NCI-H1417 (cell line): ENCODE results near the gene COMP.

Experiments
- DNase-seq, 3 experiments: peaks; one replicate each; lab custom pipeline; 2025; lab: John Stamatoyannopoulos, UW

The COMP gene

DNA sequence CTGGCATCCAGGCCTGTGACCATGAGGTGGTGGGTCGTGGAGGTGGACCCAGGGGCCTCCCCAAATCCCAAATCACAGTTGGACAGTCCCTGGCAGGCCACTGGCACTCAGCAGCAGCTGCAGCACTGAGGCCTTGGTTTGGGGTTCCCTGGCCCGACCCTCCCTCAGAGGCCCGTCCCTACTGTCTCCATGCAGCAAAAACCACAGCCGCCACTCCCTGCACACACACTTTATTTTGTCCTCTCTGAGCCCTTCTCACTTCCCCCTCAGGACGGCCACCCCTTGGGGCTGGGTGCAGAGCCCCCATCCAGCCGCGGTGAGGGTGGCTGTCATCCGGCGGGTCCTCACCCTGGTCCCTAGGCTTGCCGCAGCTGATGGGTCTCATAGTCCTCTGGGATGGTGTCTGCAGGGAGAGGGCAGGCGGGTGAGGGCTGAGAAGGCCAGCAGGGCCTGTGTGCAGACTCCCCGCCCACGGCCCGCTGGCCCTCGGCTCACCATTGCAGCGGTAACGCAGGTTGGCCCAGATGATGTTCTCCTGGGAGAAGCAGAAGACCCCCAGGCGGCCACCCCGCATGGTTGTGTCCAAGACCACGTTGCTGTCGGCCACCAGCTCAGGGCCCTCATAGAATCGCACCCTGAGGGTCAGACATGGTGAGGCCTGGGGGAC is 8.4 kb downstream of the COMP start:
- no peak for DNase-seq

GRCh38 chr19:18781885-18782527 is 9.1 kb downstream of the COMP start:
- DNase-seq, result no peak

DNA sequence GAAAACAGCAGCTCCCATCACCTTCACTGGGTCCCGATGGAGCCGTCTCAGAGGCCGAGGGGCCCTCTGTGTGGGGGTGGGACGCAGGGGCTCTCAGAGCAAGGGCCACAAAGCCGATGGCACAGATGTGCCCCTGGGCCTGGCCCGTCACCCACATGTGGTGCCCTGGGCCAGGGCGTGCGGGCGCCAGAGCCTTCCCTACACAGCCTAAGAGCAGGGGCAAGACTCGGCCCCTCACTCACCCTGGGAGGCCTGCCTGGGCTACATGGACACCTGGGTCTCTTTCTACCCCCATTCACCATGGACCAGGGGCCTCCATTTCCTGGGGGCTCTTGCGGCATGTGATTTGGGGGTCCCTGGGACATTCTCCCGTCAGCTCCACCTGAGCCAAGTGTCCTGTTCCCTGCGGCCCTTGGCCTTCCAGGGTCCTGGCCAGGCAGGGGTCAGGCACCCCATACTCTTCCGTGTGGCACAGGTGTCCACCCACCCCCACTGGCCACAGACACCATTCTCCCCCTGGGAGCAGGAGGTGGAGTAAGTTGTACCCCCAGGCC is 10.0 kb downstream of the COMP start:
- DNase-seq, result no peak

- no peak for DNase-seq
Measured at GRCh38 chr19:18780631-18781030, 10.5 kb downstream of the COMP start.

DNA sequence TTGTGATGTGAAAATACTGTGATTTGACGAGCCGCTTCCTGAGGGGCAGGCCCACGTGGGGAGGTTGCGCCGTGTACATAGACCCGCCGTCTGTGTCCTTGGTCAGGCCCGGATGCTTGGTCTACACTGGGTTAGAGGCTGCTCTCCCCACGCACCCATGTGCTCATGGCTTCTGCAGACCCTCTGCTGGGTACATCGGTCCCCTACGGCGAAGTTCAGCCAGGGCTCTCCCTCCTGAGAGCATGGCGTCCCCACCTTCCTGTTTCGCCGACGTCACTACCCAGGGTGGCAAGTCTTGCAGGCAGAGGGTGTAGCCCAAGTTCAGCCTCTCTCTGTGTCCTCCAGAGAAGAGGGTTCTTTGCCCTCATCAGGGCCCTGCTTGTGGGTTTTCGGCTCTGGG is 11.0 kb downstream of the COMP start:
- DNase-seq, result no peak

DNA sequence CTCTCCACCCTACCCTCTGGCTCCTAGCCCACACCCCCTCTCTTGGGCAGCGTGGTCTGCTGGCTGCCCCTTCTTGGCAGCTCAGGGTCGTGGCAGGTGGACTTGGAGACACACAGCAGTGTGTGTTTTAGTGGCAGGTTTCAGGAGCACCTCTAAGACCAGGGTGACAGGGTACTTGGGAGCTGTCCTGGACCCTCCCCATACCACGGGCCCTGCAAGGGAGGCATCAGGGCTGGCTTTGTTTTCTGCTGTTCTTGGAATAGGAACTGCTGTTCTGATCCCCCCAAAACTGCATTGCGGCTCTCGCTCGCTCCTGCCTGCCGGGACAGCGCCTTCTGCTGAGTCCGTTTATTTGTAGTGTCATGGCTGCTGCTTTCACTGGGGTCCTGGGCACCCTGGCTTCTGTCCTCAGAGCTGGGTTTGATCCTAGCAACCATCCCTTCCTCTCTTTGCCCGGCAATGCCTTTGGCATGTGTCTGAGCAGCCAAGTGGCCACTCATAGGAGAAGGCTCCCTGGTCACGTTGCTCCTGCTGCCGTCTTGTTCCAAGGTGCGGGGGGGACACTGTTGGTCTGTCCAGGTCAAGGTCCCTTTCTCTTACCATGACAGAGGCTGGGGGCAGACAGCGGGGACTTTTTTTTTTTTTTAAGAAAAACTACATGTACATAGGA is 12.1 kb downstream of the COMP start:
- no peak for DNase-seq

DNA sequence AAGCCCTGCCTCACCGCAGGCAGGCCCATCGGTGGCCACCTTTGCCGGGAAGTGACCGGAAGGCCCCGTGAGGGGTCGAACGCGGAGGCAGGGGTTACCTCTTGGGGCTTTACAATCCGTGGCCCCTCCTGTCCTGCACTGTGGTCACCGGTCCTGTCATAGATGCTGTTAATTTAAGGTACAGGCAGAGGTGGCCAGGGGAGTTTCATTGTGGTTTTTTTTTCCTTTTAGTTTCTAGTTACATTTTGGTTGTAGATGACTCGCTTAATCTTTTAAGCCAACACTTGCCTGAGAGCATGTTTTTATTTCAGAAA is 13.1 kb downstream of the COMP start:
- DNase-seq, result no peak

GRCh38 chr19:18777301-18778075 is 13.6 kb downstream of the COMP start:
- no peak for DNase-seq

GRCh38 chr19:18776736-18777135 is 14.4 kb downstream of the COMP start:
- no peak for DNase-seq

DNA sequence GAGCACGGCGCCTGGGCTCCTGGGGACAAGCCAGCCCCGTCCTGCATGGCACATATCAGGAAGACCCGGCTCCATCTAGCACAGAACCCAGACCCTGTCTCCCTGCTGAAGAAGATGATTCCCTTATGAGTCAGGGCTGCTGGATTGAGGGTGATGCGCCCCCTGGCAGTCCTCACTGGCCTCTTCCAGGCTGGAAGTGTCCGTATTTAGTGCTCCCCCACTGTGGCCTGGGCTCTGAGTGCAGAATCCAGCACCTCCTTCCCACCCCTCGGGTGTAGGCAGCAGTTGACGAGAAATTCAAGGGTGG is 14.9 kb downstream of the COMP start:
- no peak for DNase-seq

DNA sequence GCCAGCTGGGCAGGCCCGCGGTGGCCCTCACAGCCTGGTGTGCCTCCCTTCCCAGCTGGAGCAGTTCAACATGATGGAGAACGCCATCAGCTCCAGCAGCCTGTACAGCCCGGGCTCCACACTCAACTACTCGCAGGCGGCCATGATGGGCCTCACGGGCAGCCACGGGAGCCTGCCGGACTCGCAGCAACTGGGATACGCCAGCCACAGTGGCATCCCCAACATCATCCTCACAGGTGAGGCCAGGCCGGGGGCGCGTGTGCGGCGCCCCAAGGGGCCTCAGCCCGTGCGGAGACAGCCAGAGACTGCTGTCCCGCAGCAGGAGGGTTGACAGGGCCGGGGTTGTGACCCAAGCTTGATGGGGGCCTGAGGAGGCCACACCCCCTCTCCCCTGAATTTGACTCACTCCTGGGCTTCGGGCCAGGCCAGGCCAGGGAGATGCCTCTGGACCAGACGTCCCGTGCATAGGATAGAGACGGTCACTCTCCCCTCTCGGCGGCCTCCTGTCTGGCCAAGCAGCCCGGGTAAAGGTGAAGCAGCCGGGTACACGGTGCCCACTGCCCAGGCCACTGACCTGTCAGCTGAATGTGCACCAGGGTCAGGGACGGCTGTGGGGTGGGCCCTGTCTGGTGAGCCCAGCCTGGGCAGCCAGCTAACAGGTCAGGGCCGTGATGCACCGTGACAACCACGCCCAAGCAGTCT is 15.4 kb downstream of the COMP start:
- DNase-seq, result no peak

DNA sequence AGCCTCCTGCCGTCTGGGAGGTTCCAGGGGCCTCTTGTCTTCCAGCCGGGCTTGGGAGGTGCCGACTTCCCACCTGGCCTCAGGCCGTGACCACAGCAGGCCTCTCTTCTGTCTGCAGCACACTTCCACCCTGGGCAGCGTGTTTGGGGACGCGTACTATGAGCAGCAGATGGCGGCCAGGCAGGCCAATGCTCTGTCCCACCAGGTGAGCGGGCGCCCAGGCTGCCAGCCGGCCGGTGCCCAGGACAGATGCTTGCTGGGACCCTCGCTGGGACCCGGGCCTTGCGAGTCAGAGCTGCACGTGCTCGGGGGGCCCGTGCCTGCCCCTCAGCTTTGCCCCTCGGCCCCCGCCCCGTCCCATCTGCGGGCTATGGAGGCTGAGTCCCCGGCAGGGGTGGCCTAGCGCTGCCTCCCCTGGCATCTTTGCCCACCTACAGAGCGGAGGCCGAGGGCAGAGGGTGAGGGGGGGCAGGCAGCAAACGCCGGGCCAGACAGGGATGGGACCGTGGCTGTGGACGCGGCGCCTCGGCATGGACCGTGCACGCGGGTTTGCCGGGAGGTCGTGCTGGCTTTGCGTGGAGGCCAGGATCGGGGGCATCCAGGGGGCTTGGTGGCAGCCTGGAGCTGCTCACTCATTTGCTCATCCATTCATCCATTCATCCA is 16.2 kb downstream of the COMP start:
- no peak for DNase-seq

GRCh38 chr19:18774107-18774506 is 17.0 kb downstream of the COMP start:
- DNase-seq, result no peak

- no peak for DNase-seq
Measured at GRCh38 chr19:18773682-18774081, 17.4 kb downstream of the COMP start.

DNA sequence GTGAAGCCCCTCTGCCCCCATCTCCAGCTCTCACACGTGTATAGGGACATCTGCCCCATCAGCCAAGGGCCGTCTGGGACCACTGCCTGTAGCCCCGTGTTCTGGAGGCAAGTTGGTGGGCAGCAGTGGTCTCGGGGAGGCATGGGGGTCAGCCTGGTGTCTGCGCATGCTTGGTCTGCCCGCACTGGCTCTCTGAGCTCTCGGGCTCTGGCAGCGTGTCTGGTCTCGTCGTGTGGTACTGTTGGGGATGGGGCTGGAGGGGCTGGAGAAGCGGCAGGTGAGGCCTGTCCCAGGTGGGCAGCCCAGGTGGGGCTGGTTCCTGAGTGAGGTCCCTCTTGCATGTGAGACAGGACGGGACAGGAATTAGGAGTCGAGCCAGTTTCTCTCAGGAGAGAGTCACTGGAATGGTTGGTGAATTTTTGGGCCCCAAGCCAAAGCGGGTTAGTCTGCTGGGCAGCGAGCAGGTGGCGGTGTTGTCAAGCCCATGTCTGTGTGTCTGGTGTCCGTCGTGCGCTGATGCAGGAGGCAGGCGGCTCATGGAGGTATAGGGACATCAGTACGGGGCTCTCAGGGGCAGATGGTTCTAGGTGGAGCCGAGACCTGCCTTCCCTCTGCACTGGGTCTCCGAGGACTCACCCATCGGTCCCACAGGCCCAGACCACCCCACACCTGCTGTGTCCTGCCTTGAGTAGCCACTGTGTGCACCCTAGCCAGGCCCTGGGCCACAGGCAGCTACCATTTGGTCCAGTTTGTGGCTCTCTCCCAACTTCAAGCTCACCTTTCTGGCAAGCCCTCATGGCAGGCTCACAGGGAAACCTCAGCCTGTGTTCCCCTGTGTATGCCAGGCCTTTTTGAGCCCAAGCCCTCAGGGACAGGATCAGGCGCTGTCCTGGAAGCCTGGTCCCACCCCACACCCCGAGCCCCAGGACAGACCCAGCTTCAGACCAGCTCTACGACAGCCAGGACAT is 18.2 kb downstream of the COMP start:
- no peak for DNase-seq

DNA sequence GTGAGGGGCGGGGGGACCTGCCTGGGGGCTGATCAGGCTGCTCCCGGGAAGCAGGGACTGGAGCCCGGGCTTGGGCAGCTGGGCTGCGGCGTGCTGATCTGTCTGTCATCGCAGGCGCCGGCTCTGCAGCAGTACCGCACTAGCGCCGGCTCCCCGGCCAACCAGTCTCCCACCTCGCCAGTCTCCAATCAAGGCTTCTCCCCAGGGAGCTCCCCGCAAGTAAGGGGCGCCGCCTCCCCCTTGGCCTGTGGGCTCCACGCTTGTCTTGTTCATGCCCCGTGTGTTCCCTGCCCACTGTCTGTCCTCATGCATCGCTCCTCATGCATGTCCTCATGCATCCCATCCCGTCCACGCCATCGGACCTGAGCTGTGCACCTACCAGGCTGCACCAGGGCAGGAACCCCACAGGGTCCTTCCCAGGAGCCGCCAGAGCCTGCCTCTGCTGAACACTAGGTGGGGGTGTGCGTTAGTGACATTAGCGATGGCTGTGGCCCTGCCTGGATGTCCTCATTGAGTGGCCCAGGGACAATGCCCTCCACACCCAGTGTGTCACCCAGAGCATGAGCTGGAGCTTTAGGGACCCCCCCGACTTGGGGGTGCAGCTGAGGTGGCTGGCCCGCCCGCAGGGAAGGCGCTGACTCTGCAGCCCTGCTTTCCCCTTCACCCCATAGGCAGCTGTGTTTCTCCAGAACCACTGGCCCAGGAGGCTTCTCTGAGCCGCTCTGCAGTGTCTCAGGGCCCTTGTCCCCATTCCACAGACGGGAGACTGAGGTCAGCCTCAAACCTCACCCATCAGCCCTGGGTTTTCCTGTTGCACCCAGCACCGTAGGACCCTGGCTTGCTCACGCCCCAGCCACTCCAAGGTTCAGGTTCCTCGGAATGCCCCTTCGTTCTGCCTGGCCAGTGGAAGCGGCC is 19.5 kb downstream of the COMP start:
- no peak for DNase-seq

GRCh38 chr19:18770663-18771327 is 20.3 kb downstream of the COMP start:
- no peak for DNase-seq

GRCh38 chr19:18769989-18770528 is 21.0 kb downstream of the COMP start:
- DNase-seq, result no peak
